HG03354 (cell line): ENCODE data around the gene PSMA7.
A peak's percentile ranks its signal among the peaks of the same experiment; 100 is the strongest.
"Not testable (repeated sequence)": the region's sequence is repeated elsewhere in the genome, so short reads cannot be mapped to it uniquely, and the experiment has no call there.

ENCODE experiments used
- ATAC-seq: cut with Tn5 transposase; IDR thresholded peaks from one replicate; pipeline ENCODE4 v1.9.1; 2021; ENCODE audit warnings: mild to moderate bottlenecking; ENCODE audit not compliant: unreplicated experiment, poor library complexity, severe bottlenecking

The PSMA7 gene

DNA sequence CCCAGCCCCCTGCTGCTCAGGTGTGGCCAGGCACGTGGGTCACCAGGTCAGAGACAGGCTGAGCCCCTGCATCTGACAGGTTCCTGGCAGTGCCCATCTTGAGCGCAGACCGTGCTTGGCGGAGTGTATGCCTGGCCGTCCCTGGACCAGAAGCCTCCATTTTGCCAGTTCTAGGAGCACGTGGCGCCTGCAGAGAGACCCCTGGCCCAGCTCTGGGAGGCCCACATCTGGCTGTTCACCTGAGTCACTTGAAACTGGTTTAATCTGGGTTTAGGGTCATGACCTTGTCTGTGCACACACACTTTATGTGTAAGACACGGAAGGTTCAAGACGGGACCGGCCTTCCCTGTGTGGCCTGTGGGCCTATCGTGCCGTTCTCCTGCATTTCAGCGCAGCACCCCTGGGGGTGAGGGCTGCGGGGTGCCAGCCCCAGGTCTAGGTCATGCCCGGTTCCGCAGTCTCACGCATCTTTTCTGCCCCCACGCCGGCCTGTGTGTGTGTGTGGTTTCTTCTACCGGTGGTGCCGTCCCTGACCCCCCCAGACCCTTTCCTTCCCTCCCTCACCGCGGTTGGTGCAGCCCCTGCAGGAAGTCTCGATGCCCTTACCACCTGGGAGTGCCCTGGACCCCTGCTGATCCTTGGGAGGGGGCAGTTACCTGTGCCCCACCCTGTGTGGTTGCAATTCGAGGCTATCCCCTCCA is 14.3 kb upstream of the PSMA7 start:
- no peak for ATAC-seq

DNA sequence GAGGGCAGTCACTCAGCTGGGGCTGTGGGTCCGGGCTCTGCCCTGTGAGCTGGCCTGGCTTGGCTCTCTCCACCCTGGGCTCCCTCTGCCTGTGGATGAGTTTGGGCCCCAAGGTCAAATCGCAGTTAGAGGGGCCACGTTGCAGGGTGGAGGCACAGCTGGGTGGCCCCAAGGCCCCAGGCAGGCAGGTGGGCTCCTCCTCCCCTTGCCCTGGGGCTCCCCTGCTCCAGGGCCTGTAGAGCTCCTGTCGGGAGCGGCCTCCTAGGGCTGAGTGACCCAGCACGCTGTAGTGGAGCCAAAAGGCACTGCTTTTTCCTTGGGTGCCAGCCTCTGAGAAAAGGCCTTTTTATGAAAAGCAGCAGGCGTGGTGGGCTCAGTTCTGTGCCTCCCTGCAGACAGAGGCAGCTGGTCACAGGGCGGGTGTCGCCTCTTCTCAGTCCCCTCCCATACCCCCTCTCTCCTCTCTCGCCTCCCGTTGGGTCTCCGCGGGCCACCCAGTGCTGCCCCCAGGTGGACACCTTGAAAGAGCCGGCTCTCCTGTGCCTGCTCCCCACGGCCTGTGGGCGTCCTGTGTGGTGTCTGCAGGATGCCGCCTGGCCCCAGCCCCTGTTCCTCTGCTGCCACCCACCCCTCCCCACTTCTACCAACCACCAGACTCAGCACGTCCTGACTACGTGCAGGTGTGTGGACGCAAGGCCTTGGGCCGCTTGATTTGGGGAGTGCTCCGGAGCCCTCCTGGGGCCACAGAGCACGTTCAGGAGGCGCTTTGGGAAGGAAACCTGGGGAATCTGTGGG is 13.6 kb upstream of the PSMA7 start:
- ATAC-seq, result peak; percentile 77

DNA sequence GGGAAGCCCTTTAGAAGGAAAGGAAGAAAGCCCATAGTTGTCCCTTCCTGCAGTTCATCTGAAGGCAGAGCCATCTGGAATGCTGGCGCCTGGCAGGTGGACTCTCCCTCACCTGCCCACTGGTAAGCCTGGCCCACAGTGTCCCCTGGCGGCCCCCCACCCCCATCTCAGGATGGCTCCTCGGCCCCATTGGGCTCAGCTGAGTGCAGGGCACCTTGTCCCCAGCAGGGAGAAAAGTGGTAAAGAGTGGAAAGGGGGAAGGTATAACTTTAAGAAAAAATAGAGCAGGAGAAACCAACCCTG is 13.0 kb upstream of the PSMA7 start:
- no peak for ATAC-seq

GRCh38 chr20:62155428-62156253 is 12.4 kb upstream of the PSMA7 start:
- no peak for ATAC-seq

DNA sequence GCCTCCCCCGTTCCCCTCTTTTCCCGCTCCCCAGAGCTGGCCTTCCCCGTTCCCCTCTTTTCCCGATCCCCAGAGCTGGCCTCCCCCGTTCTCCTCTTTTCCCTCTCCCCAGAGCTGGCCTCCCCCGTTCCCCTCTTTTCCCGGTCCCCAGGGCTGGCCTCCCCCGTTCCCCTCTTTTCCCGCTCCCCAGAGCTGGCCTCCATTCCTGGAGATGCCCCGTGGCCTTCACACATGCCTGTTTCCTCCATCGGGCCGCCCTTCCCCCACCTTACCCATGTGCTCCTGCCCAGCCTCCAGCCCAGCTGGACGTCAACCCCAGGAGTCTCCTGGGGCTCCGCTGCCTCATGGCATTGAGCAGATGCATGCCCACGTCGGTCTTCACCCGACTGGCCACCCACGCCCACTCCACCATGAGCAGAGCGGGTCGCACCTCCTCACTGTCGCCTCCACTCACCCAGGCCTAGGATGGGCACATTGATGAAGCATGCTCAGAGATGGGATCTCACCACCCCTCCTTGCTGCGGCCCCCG is 8.7 kb upstream of the PSMA7 start:
- no peak for ATAC-seq

DNA sequence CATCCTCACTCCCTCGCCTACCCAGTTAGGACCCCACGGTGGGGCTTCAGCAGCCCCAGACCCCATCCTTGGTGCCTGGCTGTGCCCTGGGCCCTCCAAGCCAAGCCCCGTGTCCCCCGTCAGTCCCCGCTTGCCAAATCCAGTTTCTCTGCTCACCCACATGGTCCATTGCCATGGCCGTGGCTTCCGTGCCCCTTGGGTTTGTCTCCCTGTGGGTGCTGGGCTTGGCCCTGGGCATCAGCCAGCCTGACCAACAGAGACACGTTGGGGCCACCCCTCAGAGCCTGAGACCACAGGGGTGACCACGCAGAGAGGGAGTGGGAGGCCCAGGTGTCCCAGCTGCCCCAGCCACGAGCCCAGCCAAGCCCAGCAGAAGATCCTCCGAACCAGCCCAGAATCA is 8.0 kb upstream of the PSMA7 start:
- no peak for ATAC-seq

- ATAC-seq, result no peak
These were observed 7.0 kb upstream of the PSMA7 start for GRCh38 chr20:62150310-62150575.

DNA sequence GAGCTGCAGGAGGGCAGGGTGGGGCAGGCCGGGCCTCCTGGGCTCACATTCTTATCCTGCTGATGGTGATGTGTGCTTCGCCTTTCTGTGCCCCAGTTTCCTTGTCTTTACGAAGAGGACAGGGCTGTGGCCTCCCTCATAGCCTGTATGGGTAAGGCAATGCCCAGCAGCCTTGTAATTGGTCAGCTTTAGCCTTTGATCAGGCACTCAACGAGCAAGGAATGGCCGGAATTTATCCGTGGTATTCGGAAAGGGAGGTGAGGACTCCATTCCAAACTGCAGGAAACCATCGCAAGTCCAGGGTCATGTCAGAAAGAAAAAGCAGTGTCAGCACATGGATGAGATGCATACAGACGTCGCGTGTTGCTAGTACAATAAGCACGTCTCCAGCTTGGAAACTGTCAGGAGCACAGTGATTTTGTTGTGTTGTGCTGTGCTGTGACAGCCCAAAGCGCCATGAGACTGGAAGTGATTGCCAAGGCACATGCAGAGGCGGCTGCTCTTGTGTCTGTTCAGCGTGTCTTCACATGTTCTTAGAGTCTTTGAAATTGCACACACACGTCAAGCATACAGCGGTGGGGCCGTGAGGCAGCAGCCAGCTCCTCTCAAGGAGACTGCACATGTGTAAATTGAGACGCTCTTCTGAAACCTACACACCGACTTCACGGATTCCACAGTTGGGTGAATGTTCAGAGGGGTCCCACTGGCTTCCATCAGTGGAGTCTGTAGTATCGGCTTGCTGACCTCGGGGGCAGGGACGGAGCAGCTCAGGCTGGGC is 6.5 kb upstream of the PSMA7 start:
- no peak for ATAC-seq

DNA sequence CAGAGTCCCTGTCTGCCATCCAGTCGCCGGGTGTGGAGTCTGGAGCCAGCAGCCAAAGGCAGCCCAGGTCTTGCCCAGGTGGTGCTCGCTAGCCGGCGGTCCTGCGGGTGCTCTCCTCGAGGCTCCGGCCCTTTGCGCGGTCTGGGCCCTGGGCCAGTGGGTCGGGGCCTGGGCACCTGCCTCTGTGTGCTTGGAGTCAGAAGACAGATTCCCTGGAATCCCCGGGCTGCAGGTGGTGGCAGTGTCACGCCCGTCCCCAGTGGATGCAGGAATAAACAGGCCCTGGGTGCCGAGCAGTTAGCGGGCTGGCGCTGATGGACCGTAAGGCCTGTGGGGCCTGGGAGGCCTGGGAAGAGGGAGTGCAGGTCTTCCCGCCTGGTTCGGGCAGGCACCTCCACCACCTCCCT is 5.7 kb upstream of the PSMA7 start:
- no peak for ATAC-seq

DNA sequence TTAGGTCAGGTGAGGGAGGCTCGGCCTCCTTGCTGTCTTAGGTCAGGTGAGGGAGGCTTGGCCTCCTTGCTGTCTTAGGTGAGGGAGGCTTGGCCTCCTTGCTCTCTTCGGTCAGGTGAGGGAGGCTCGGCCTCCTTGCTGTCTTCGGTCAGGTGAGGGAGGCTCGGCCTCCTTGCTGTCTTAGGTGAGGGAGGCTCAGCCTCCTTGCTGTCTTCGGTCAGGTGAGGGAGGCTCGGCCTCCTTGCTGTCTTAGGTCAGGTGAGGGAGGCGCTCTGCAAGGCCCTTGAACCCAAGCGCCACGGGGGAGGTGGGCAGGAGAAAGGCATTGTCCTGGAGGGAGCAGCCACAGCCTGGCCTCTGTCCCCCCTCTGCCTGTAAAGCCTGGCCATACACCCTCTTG is 5.2 kb upstream of the PSMA7 start:
- not testable (repeated sequence) for ATAC-seq

DNA sequence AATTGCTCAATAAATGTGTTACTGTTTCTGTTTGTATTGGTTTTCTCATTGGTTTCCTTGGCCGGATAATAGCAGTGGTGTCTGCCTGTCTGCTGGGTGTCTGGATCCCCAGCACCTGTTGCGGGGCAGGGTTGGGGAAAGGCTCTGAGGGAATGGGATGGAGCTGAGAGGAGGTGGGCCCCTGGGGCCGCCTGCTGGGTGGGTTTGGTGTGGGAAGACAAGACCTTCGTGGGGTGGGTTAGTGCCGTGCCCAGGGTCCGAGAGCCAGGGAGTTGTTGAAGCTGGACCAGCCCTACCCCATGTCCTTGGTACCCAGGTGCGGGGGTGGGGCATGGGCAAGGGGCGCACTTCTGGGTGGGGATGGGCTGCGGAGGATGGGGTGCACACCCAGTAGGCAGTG is 4.3 kb upstream of the PSMA7 start:
- ATAC-seq, result no peak

GRCh38 chr20:62147125-62147524 is 3.9 kb upstream of the PSMA7 start:
- ATAC-seq, result no peak

GRCh38 chr20:62146019-62146755 is 3.0 kb upstream of the PSMA7 start:
- no peak for ATAC-seq

GRCh38 chr20:62145688-62146018 is 2.5 kb upstream of the PSMA7 start:
- no peak for ATAC-seq

GRCh38 chr20:62143957-62144825 is 997 bp upstream of the PSMA7 start:
- ATAC-seq, result peak; percentile 33

DNA sequence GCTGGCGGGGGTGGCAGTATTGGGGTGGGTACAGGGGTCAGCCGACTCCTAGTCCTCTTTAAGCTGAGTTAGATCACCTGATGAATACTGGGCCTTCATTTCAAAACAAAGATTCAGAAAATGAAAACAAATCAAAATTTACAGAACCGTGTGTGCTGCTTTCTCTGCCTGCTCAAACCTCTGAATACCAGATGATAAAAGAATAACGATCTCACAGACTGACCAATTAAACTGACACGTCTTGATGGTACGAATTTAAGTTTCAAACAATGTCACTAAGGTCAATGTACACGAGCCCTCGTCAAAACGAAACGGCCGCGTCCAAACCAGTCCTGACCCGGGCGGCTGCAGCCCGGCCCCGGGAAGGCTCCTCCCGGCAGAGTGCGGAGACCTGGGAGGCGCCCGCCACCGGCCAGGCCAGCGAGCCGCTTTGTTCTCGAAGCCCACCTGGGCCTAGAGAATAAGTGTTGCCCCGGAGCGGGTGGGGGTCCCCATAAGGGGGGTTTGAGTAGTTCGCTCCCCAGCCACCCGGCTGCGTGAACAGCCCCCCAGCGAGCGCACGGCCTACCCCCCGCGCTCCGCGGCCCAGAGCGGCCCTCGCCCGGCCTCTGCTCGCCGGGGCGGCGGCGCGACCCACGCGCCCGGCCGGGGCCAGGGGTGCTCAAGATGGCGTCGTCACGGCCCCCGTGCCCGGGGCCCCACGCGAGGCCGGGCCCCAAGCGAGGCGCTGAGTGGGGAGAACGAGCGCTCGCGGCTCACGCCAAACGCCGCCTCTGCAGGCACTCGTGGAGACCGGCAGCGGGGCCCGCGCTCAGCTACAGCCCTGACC is 728 bp downstream of the PSMA7 start:
- peak; percentile 11 for ATAC-seq

DNA sequence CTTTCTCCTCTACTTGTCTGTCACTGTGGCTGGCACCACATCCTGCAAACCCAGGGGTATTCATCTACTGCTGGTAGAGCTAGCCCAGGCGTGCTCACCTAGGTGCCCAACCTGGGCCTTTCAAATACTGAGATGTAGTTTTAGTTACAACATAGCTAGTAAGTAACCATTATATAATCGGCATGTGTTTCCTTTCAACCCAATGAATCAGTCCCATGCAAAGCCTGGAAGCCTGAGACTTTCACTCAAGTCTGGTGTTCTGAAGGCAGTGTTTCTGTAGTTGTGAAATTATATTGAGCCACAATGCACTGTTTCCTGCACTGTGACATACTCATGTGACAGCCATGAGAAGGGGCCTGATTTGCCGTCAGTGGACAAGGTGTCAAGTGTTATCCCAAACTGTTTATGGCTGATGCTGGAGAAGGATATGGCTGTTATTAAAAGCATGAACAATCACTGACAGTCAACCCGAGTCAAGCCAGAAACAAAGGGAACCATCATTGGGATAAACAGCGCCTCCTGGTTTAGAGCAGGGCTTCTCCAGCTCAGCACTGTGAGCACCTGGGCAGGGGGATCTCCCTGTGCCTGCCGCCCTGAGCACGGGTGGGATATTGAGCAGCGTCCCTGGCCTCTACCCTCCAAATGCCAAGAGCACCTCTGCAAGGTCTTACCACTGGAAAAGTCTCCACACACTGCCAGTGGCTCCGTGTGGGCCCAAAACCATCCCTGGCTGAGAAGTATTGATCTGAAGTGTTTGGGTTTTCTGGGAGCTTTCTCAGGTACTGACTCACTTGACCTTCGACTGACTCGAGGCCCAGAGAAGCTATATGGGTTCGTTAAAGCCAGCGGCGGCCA is 1.6 kb downstream of the PSMA7 start:
- no peak for ATAC-seq
